HCT116 (cell line): ENCODE measurements around the gene TBKBP1. TPM values are rescaled to one million over a fixed set of nuclear protein-coding genes. Genes with fewer than 3 reads are reported as not detected.

Source experiments
- ATAC-seq: fragments of 200-7000 bp; cut with Tn5 transposase; 2 replicates; pipeline ENCODE4 v1.9.1; 2020; ENCODE audit warnings: mild to moderate bottlenecking, moderate library complexity
- BruUV-seq: library from RNA; stranded (reverse); fragments of 400-500 nt; replicated peaks from 2 replicates; lab custom pipeline; 2021; lab: Mats Ljungman, UMichigan
- CTCF ChIA-PET: fragments of 300-600 bp; sonication (Branson Sonifier 250); formaldehyde crosslinking; loops from one replicate; lab custom pipeline; 2021; ENCODE audit warnings: antibody characterized with exemption; lab: Charles Lee
- POLR2A ChIA-PET: fragments of 300-600, 350-600 bp; sonication (Branson Sonifier 250); formaldehyde crosslinking; loops from one replicate; lab custom pipeline; 2021; ENCODE audit warnings: antibody characterized with exemption; lab: Charles Lee
- RAD21 ChIA-PET, 2 experiments: fragments of 300-600 bp; sonication (Branson Sonifier 250); formaldehyde crosslinking; loops; one replicate each; lab custom pipeline; 2023; ENCODE audit warnings: low total read pairs in 2 of 2; ENCODE audit not compliant: uncharacterized antibody in 2 of 2, unreplicated experiment in 2 of 2, low non-redundant PET in 1 of 2; lab: Charles Lee
- DNase-seq: peaks from one replicate; pipeline ENCODE4 v3.0.0-alpha.2; 2010; ENCODE audit warnings: low read depth, low spot score
- H2AFZ ChIP-seq: fragments of 200-600 bp; shearing (Covaris generic), sonication (generic); 2 replicates; pipeline ENCODE4 v1.6.1; 2017; ENCODE audit warnings: low read depth, mixed run types, mixed read lengths, antibody characterized with exemption, low read length; ENCODE audit not compliant: poor library complexity, severe bottlenecking
- H3K27ac ChIP-seq: 2 replicates; pipeline ENCODE4 v1.5.1; 2012; ENCODE audit warnings: low read depth, low read length
- H3K27me3 ChIP-seq: fragments of 200-600 bp; sonication (generic); 2 replicates; pipeline ENCODE4 v1.6.1; 2016; ENCODE audit warnings: mixed run types, low read length, mixed read lengths; ENCODE audit not compliant: insufficient read depth
- H3K36me3 ChIP-seq, 2 experiments: fragments of 200-500 bp in 1 of 2; fragments of 200-600 bp in 1 of 2; sonication (Bioruptor generic) in 1 of 2; sonication (generic) in 1 of 2; 2 replicates each; pipeline versions ENCODE4 v1.5.1 to v1.6.1; 2014 to 2016; ENCODE audit warnings: low read length in 2 of 2, inconsistent platforms in 1 of 2, mixed read lengths in 1 of 2, mixed run types in 1 of 2; ENCODE audit not compliant: insufficient read depth in 2 of 2, control insufficient read depth in 1 of 2
- H3K4me1 ChIP-seq, 2 experiments: fragments of 200-600 bp in 1 of 2; sonication (generic) in 1 of 2; 2 replicates each; pipeline versions ENCODE4 v1.5.1 to v1.6.1; 2012 to 2017; ENCODE audit warnings: low read length in 2 of 2, inconsistent platforms in 1 of 2, mild to moderate bottlenecking in 1 of 2, mixed read lengths in 1 of 2, mixed run types in 1 of 2, moderate library complexity in 1 of 2; ENCODE audit not compliant: insufficient read depth in 2 of 2, control insufficient read depth in 1 of 2
- H3K4me2 ChIP-seq: fragments of 200-600 bp; sonication (generic); 2 replicates; pipeline ENCODE4 v1.6.1; 2017; ENCODE audit warnings: mixed run types, low read length, mixed read lengths
- H3K4me3 ChIP-seq, 2 experiments: fragments of 200-600 bp in 1 of 2; sonication (generic) in 1 of 2; replicated peaks in 1 of 2; 2 replicates each; pipeline ENCODE4 v1.5.1; 2011 to 2016; ENCODE audit warnings: low read length in 2 of 2, control low read depth in 1 of 2, low read depth in 1 of 2, mild to moderate bottlenecking in 1 of 2, mixed read lengths in 1 of 2, mixed run types in 1 of 2
- H3K79me2 ChIP-seq: fragments of 200-600 bp; sonication (generic); 2 replicates; pipeline ENCODE4 v1.6.1; 2017; ENCODE audit warnings: mild to moderate bottlenecking, mixed run types, low read length, moderate library complexity, mixed read lengths; ENCODE audit not compliant: insufficient read depth
- H3K9ac ChIP-seq: fragments of 200-600 bp; sonication (generic); 2 replicates; pipeline ENCODE4 v1.6.1; 2016; ENCODE audit warnings: low read length, mixed read lengths
- H3K9me2 ChIP-seq: fragments of 200-600 bp; sonication (generic), shearing (Covaris generic); 2 replicates; pipeline ENCODE4 v1.6.1; 2017; ENCODE audit warnings: mixed run types, mild to moderate bottlenecking, moderate library complexity; ENCODE audit not compliant: insufficient read depth
- H3K9me3 ChIP-seq, 2 experiments: fragments of 200-500 bp in 1 of 2; fragments of 200-600 bp in 1 of 2; sonication (Bioruptor generic) in 1 of 2; sonication (generic) in 1 of 2; 2 replicates each; pipeline ENCODE4 v1.6.1; 2014 to 2017; ENCODE audit warnings: low read length in 2 of 2, mixed read lengths in 2 of 2, inconsistent platforms in 1 of 2, low read depth in 1 of 2, mild to moderate bottlenecking in 1 of 2, mixed run types in 1 of 2, moderate library complexity in 1 of 2; ENCODE audit not compliant: control insufficient read depth in 1 of 2, insufficient read depth in 1 of 2
- H4K20me1 ChIP-seq: fragments of 200-600 bp; sonication (generic), shearing (Covaris generic); 2 replicates; pipeline ENCODE4 v1.6.1; 2017; ENCODE audit warnings: mixed run types, mild to moderate bottlenecking, moderate library complexity; ENCODE audit not compliant: insufficient read depth
- CBX3 ChIP-seq: IDR thresholded peaks from 2 replicates; pipeline ENCODE4 v1.6.1; 2012; ENCODE audit warnings: low read depth
- CEBPB ChIP-seq: IDR thresholded peaks from 2 replicates; pipeline ENCODE4 v1.6.1; 2012; ENCODE audit warnings: low read depth
- CTCF ChIP-seq, 3 experiments: fragments of 200-600 bp in 1 of 3; sonication (generic) in 1 of 3; IDR thresholded peaks in 2 of 3; conservative IDR thresholded peaks in 1 of 3; 2 replicates each; pipeline ENCODE4 v1.5.1; 2012 to 2017; ENCODE audit warnings: low read depth in 2 of 3, low read length in 2 of 3, antibody characterized with exemption in 1 of 3, borderline replicate concordance in 1 of 3, control low read depth in 1 of 3, mild to moderate bottlenecking in 1 of 3, mixed read lengths in 1 of 3, mixed run types in 1 of 3, moderate library complexity in 1 of 3; ENCODE audit not compliant: insufficient read depth in 1 of 3
- EZH2phosphoT487 ChIP-seq: fragments of 200-600 bp; IDR thresholded peaks from 2 replicates; pipeline ENCODE4 v1.6.1; 2018; ENCODE audit warnings: antibody characterized with exemption, borderline replicate concordance
- FOSL1 ChIP-seq: IDR thresholded peaks from 2 replicates; pipeline ENCODE4 v1.6.1; 2012; ENCODE audit warnings: low read depth
- JUND ChIP-seq: IDR thresholded peaks from 2 replicates; pipeline ENCODE4 v1.6.1; 2012
- POLR2AphosphoS5 ChIP-seq: IDR thresholded peaks from 2 replicates; pipeline ENCODE4 v1.6.1; 2011; ENCODE audit warnings: mild to moderate bottlenecking, low read depth, low read length, moderate library complexity
- RAD21 ChIP-seq: IDR thresholded peaks from 2 replicates; pipeline ENCODE4 v1.6.1; 2012; ENCODE audit warnings: low read depth, mild to moderate bottlenecking
- SIN3A ChIP-seq: IDR thresholded peaks from 2 replicates; pipeline ENCODE4 v1.6.1; 2012; ENCODE audit warnings: low read depth
- SP1 ChIP-seq: IDR thresholded peaks from 2 replicates; pipeline ENCODE4 v1.6.1; 2012; ENCODE audit warnings: low read depth
- TCF7L2 ChIP-seq: IDR thresholded peaks from 2 replicates; pipeline ENCODE4 v1.7.0; 2011; ENCODE audit warnings: borderline replicate concordance, inconsistent platforms; ENCODE audit not compliant: insufficient read depth, insufficient read length; ENCODE audit errors: extremely low read depth
- YY1 ChIP-seq: IDR thresholded peaks from 2 replicates; pipeline ENCODE4 v1.6.1; 2011; ENCODE audit warnings: low read length, low read depth, moderate library complexity, mild to moderate bottlenecking; ENCODE audit not compliant: insufficient replicate concordance; ENCODE audit errors: extremely low read depth
- ZBTB33 ChIP-seq: IDR thresholded peaks from 2 replicates; pipeline ENCODE4 v1.6.1; 2011; ENCODE audit warnings: mild to moderate bottlenecking, low read length, moderate library complexity; ENCODE audit not compliant: insufficient replicate concordance; ENCODE audit errors: extremely low read depth
- ZNF274 ChIP-seq: fragments of 200-500 bp; sonication (Bioruptor generic); IDR thresholded peaks from 2 replicates; pipeline ENCODE4 v1.6.1; 2014; ENCODE audit warnings: mild to moderate bottlenecking, low read depth, low read length, inconsistent platforms
- intact Hi-C: fragments of 100-400 bp; cut with micrococcal nuclease; formaldehyde crosslinking; loops from 2 replicates; pipeline ENCODE4 v1.10.0; 2022
- total RNA-seq: library from RNA; stranded (reverse); gene quantifications from one replicate; pipeline ENCODE4 v1.2.1, GENCODE V29; 2021; ENCODE audit not compliant: unreplicated experiment

The TBKBP1 gene
- total RNA-seq, 1 experiment from 2014 or later, result 12.4 TPM

- ChIA-PET CTCF (interaction anchor here (1.5 to 2.1 kb wide), 4 partner anchors 9 to 23 kb away, joined by 4 to 12 read pairs (median 5); no protein-coding TSS in a partner anchor), RAD21 (no interaction called here), POLR2A (no interaction called here)
- intact Hi-C loops, result no loop called here
- Histone ChIP-seq H3K79me2 (no peaks in the 10 kb centered on the region), H3K9ac (no peak overlapping the region), H3K4me1 (peaks cover 6 to 21% of the 10 kb centered on the region in 2 experiments; a peak in 3 of 4 replicates), H3K27ac (no peak overlapping the region), H3K36me3 (peaks cover 29 to 38% of the 10 kb centered on the region in 2 experiments; a peak in 3 of 4 replicates), H3K27me3 (no peaks in the 10 kb centered on the region), H4K20me1 (peaks cover 14% of the 10 kb centered on the region; the same call in 1 of the 2 replicates), H2AFZ (no peak overlapping the region), H3K9me3 (no peaks in the 10 kb centered on the region), H3K4me3 (no peak overlapping the region)
- BruUV-seq, result no TSS peak
- ATAC-seq (peak; percentile 7; the same call in 1 of the 2 replicates), DNase-seq (no peak)
- TF ChIP-seq CEBPB (no peak), POLR2AphosphoS5 (no peak; the same call in 1 of the 2 replicates), SP1 (no peak), FOSL1 (no peak), EZH2phosphoT487 (no peak), TCF7L2 (no peak), ZNF274 (no peak), RAD21 (no peak), JUND (no peak), SIN3A (no peak), CBX3 (no peak), ZBTB33 (no peak), CTCF (IDR thresholded peaks at IDR 0.05 in 2 of 3, conservative IDR thresholded peaks at IDR 0.05 in 1 of 3; ENCODE audit: borderline replicate concordance in 1 of 3, insufficient read depth in 1 of 3, low read depth in 2 of 3, low read length in 2 of 3) (no peak), YY1 (no peak)
- TF ChIP-seq, all 23 proteins: peak for 0
- Histone ChIP-seq H3K4me2 (no peak overlapping the region), H3K9me2 (no peaks in the 10 kb centered on the region)
Observed at GRCh38 chr17:47686664-47687327, 7.2 kb upstream of the TBKBP1 start.
